T-helper 2 cell (primary cell): ENCODE results near the gene CUX1.
"Not testable (repeated sequence)": the region's sequence is repeated elsewhere in the genome, so short reads cannot be mapped to it uniquely, and the experiment has no call there.

ENCODE experiments used
- DNase-seq, 5 experiments: peaks; one replicate each; pipeline versions ENCODE4 v3.0.0 to v3.0.0-alpha.2; 2012 to 2022

The CUX1 gene

DNA sequence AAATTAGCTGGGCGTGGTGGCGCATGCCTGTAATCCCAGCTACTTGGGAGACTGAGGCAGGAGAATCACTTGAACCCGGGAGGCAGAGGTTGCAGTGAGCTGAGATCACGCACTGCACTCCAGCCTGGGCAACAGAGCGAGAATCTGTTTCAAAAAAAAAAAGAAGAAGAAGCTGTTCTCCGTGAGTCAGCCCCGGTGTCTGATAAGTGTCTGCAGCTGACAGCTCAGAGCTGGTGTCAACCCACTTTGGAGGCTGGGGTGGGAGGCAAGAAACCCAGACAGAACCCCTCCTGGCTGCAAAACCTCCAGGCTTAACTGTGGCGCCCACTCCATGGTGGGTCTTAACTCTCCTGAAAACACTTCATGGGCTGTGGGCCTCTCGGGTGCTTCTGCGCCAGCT, 170.6 kb downstream of the CUX1 start:
- DNase-seq = not testable (repeated sequence)

- no peak for DNase-seq
Measured at GRCh38 chr7:101988513-101988912, 171.1 kb downstream of the CUX1 start.

DNA sequence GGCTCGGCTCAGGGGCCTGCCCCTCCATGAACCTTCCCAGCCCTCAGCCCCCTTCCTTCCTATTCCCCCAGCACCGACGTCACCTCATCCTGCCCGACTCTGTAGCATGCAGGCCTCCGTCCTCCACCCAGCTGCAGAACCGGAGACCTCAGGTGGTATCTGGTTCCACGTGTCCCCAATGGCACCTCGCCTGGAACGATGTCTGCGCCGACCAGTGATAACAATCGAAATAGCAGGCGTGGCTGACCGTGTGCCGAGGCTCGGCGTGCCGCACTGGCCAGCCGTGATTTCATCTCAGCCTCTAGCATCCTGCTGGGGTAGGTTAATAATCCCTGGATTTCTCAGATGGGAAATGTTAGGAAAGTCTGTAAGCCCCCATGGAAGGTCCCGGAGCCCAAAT, 171.7 kb downstream of the CUX1 start:
- DNase-seq = no peak

DNA sequence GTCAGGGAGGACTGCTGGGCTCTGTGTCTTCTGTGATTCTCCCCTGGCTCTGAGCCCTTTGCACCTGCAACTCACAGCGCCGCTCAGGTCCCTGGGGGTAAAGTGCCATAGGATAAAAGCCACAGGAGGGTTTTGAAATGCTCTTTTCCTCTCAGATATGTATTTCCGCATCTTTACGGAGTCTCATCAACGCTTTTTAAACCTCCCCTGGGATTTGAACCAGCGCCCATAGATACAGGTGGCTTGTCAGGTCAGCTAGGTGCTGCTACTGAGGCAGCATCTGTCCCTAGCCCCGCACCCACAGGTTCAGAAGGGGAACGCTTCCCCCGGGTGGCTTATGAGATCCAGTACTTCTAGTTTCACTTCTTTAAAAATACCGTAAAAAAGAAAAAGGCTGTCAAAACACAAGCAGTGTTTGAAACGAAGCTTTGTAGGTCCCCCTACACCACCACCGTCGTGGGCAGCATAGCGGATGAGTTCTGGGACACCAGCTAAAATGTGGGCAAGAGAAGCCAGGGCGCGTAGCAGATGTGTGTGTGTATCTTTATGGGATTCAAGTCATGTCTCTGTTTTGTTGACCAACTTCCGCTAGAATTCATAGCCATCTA, 173.5 kb downstream of the CUX1 start:
- no peak for DNase-seq

- no peak for DNase-seq
Measured at GRCh38 chr7:101991860-101992259, 174.4 kb downstream of the CUX1 start.

- no peak for DNase-seq
Measured at GRCh38 chr7:101993311-101993710, 175.9 kb downstream of the CUX1 start.

- DNase-seq = no peak
Measured at GRCh38 chr7:101995121-101995520, 177.7 kb downstream of the CUX1 start.

GRCh38 chr7:101996131-101996691, 178.8 kb downstream of the CUX1 start:
- DNase-seq = no peak

- no peak for DNase-seq
Measured at GRCh38 chr7:101996876-101997275, 179.4 kb downstream of the CUX1 start.

- no peak for DNase-seq
Measured at GRCh38 chr7:101998029-101998905, 180.8 kb downstream of the CUX1 start.

DNA sequence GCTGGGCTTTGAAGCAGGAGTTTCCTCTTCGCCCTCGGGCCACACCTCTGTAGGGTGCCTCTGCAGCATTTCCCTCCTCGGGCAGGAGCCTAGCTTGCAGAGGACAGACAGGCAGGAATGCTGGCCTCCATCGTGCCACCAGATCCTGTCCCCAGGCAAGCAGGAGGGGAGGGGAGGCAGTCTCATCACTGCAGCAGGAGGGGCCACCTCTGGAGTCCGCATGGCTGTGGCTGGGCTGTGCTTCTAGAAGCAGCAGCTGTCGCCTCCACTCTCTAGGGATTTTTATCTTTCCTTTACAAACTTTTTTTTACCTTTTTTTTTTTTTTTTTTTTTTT, 181.4 kb downstream of the CUX1 start:
- no peak for DNase-seq

DNA sequence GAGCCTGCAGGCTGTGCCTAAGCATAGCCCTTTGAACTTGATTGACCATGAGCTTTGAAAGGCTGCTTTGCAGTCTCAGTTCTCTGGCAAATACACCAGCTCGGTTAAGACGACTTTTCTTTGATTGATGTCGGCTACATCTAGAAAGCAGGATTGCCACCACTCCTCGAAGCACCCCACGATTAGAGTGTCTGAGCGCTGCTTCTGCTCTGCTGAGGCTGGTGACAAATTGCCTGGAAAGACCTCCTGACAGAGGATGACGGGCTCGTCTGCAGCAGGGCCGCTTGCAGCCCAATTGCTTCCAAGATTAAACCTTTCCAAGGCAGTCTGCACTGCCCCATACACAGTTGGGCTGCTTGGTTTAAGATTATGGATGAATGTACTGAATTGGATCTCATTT, 182.0 kb downstream of the CUX1 start:
- DNase-seq = no peak

DNA sequence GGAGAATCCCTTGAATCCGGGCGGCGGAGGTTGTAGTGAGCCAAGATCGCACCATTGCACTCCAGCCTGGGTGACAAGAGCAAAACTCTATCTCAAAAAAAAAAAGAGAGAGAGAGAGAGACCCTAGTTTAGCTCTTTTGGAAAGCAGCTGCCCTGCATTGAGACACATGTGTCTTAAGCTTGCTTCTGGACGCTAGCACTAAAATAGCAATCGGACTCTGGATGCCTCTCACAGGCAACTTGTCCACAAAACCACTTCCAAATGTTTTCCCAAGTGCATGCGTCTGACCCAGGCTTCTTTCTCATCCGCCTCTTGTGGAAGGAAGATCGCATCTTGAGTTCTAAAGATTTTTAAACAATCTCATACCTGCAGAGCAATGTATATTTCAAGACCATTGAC, 182.7 kb downstream of the CUX1 start:
- no peak for DNase-seq

DNA sequence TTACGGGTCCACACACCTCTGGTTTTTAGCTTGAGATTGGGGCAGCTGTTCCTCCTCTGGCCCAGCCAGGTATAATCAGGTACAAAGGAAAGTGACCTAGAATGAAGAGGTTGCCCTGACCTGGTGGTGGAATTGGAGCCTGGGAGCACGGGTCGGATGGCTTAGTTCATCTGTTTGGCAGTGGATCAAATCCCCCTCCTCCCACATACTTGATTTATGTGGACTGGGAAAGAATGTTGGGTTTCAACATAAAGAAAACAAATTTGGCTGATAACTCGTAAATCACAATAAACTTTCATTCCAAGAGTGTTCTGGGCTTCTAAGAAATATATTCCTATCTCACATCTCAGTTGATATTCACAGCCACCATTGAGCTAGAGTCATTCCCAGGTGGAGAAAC, 186.8 kb downstream of the CUX1 start:
- no peak for DNase-seq

DNA sequence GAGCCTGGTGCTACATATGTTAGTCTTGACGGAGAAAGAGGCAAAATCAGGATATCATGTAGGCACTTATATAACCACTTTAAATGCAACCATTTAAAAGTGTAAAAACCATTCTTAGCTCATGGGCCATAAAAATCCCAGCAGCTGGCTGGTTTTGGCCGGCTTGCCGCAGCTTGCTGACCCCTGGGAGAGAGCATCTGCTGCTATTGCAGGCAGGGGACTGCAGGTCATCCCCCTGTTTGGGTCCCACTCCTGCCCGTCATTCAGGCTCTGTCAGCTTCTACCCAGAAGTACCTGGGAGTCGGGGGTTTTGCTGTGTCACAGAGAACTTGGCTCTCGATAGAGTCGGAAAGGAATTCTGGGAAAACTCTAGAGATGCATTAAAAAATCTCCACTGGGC, 187.4 kb downstream of the CUX1 start:
- no peak for DNase-seq

DNA sequence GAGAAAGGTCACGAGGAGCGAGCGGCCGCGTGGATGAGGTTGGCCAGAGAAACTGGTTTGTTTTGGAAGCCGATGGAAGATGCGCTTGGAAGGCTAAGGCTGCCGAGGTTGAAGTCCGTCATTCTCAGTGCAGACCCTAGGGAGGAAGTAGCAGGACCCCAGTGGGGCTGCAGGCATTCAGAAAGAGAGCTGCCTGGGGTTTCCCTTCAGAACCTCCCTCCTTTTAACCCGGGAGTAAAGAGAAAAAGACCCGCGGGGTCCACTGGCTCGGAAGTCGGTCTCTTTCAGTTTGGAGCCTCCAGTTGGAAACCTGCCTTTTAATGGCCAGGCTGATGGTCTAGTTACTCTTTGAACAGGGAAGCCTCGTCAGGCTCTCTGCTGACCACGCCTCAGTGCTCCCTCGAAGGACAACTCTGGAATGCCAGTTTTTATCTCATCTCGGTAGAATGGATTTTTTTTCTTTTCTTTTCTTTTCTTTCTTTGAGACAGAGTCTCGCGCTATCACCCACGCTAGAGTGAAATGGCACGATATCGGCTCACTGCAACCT, 188.6 kb downstream of the CUX1 start:
- no peak for DNase-seq

DNA sequence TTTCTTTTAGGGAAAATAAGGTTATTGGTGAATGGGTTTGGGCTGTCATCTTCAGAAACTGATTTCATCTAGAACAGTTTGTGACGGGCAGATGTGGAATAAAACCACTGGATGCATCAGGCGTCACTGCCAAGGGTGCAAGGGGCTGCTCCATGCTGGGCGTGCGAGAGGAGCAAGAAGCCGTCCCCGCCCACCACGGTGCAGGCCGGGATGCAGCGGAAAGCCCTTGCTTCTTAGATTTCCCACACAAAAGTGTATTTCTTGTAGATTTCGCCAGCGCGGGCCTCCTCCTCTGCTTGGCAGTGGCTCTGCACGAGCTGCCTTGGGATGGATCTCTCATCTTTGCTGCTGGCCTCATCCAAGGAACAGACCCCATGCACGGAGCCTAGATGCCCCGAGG, 189.3 kb downstream of the CUX1 start:
- no peak for DNase-seq

- no peak for DNase-seq
Measured at GRCh38 chr7:102008535-102009262, 191.3 kb downstream of the CUX1 start.

DNA sequence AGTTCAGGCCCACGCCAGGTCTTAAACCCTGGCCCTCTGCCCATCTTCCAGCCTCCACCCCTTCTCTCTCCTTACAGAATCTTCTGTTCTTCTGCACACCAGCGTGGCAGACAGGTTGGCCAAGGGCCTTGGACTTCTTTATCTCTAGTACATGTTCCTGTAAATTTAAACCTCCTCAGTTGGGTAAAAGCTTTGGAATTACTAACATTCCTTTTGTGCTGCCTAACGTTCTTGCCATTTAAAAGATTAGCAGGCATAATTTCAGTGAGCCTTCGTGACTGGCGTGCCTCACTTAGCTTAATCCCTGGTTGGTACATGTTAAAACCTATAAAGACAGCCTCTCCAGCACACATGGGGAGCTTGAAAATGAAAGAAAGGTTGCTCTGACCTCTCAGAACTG, 192.2 kb downstream of the CUX1 start:
- no peak for DNase-seq

- DNase-seq = not testable (repeated sequence)
Measured at GRCh38 chr7:102012112-102012830, 194.8 kb downstream of the CUX1 start.

- no peak for DNase-seq
Measured at GRCh38 chr7:102012941-102013461, 195.6 kb downstream of the CUX1 start.

DNA sequence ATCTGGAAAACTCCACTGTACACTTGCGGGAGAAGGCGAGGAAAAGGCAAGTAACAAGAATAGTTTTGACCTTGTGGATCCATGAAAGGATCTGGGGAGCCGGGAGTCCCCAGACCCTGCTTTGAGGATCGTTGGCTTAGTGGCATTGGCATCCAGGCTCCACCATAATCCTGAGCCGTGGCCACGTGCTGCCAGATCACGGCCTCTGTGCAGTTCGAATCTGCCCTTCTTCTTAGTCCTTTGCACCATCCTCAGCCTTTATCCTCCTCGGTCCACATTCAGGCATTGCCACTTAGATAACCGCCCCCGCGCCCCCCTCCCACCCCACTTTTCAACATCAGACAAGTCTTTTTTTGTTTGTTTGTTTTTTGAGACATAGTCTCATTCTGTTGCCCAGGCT, 201.4 kb downstream of the CUX1 start:
- no peak for DNase-seq
